GM19193 (cell line): ENCODE results near the gene PKP1.

Source experiments
- POLR2A ChIP-seq: IDR thresholded peaks from 4 replicates; pipeline ENCODE4 v1.6.1; 2011; ENCODE audit not compliant: insufficient read depth, insufficient read length; ENCODE audit errors: extremely low read depth

Gene PKP1

GRCh38 chr1:201369209-201369608 lies 85.9 kb downstream of the PKP1 start:
- TF ChIP-seq POLR2A, result no peak

GRCh38 chr1:201370500-201370899 lies 87.2 kb downstream of the PKP1 start:
- no peak for TF ChIP-seq POLR2A

GRCh38 chr1:201371276-201371675 lies 88.0 kb downstream of the PKP1 start:
- TF ChIP-seq POLR2A, result no peak

GRCh38 chr1:201371792-201372191 lies 88.5 kb downstream of the PKP1 start:
- no peak for TF ChIP-seq POLR2A

- no peak for TF ChIP-seq POLR2A
Observed at GRCh38 chr1:201374364-201374763, 91.1 kb downstream of the PKP1 start.

GRCh38 chr1:201375169-201375568 lies 91.9 kb downstream of the PKP1 start:
- TF ChIP-seq POLR2A, result no peak

GRCh38 chr1:201376107-201376463 lies 92.8 kb downstream of the PKP1 start:
- no peak for TF ChIP-seq POLR2A

GRCh38 chr1:201376464-201377374 lies 93.4 kb downstream of the PKP1 start:
- no peak for TF ChIP-seq POLR2A

GRCh38 chr1:201377611-201378092 lies 94.3 kb downstream of the PKP1 start, which contains the start of gene TNNT2:
Gene TNNT2, minus strand, starts transcription at chr1:201377680. Its CDS starts 4,426 bp downstream, at chr1:201373254.
- no peak for TF ChIP-seq POLR2A

- TF ChIP-seq POLR2A, result no peak
Observed at GRCh38 chr1:201378804-201379203, 95.5 kb downstream of the PKP1 start.

- no peak for TF ChIP-seq POLR2A
Observed at GRCh38 chr1:201379733-201380242, 96.5 kb downstream of the PKP1 start.

GRCh38 chr1:201381130-201381529 lies 97.8 kb downstream of the PKP1 start:
- TF ChIP-seq POLR2A, result no peak
